Neural cell (in vitro differentiated cells): ENCODE data around the gene NRARP. TPM values are rescaled to one million over a fixed set of nuclear protein-coding genes. Genes with fewer than 3 reads are reported as not detected.

Experiments used
- H2AFZ ChIP-seq: fragments of 200-600, 300-800 bp; sonication (generic), shearing (Covaris generic); 2 replicates; pipeline ENCODE4 v1.6.0; 2014; ENCODE audit warnings: low read depth, mild to moderate bottlenecking, antibody characterized with exemption, low read length, moderate library complexity
- H3F3A ChIP-seq: fragments of 200-600 bp; shearing (Covaris generic); 2 replicates; pipeline ENCODE4 v1.6.1; 2016; ENCODE audit warnings: mild to moderate bottlenecking, moderate library complexity, mixed read lengths, antibody characterized with exemption, low read length; ENCODE audit not compliant: insufficient read depth, poor library complexity, severe bottlenecking
- H3K27ac ChIP-seq: fragments of 200-600, 300-800 bp; sonication (generic), shearing (Covaris generic); 2 replicates; pipeline ENCODE4 v1.5.1; 2014; ENCODE audit warnings: mild to moderate bottlenecking, low read length, moderate library complexity
- H3K27me3 ChIP-seq: fragments of 300-800, 200-600 bp; sonication (generic), shearing (Covaris generic); 2 replicates; pipeline ENCODE4 v1.6.0; 2014; ENCODE audit warnings: mild to moderate bottlenecking, low read depth, low read length, moderate library complexity; ENCODE audit not compliant: insufficient read depth
- H3K36me3 ChIP-seq: fragments of 300-800, 200-600 bp; sonication (generic), shearing (Covaris generic); 2 replicates; pipeline ENCODE4 v1.5.1; 2014; ENCODE audit warnings: mild to moderate bottlenecking, antibody characterized with exemption, low read length, moderate library complexity; ENCODE audit not compliant: insufficient read depth
- H3K4me2 ChIP-seq: fragments of 300-800, 200-600 bp; sonication (generic), shearing (Covaris generic); 2 replicates; pipeline ENCODE4 v1.6.0; 2014; ENCODE audit warnings: mild to moderate bottlenecking, low read length
- H3K4me3 ChIP-seq: fragments of 300-800, 200-600 bp; sonication (generic), shearing (Covaris generic); 2 replicates; pipeline ENCODE4 v1.5.1; 2014; ENCODE audit warnings: mild to moderate bottlenecking, low read length, moderate library complexity
- H3K79me2 ChIP-seq: fragments of 200-600 bp; shearing (Covaris generic); replicated peaks from 2 replicates; pipeline ENCODE4 v1.6.0; 2014; ENCODE audit warnings: mild to moderate bottlenecking, low read length, moderate library complexity; ENCODE audit not compliant: insufficient read depth
- H3K9ac ChIP-seq: fragments of 300-800, 200-600 bp; sonication (generic), shearing (Covaris generic); 2 replicates; pipeline ENCODE4 v1.6.1; 2016; ENCODE audit warnings: mild to moderate bottlenecking, low read length, mixed read lengths
- H3K9me2 ChIP-seq: fragments of 200-600 bp; shearing (Covaris generic); 2 replicates; pipeline ENCODE4 v1.6.1; 2016; ENCODE audit warnings: mild to moderate bottlenecking, low read length, mixed read lengths; ENCODE audit not compliant: insufficient read depth
- H3K9me3 ChIP-seq: fragments of 200-600, 300-800 bp; sonication (generic), shearing (Covaris generic); 2 replicates; pipeline ENCODE4 v1.6.1; 2016; ENCODE audit warnings: mild to moderate bottlenecking, mixed run types, low read length, moderate library complexity, mixed read lengths
- H4K20me1 ChIP-seq: fragments of 200-600 bp; shearing (Covaris generic); 2 replicates; pipeline ENCODE4 v1.6.1; 2016; ENCODE audit warnings: mild to moderate bottlenecking, mixed run types; ENCODE audit not compliant: insufficient read depth
- CTCF ChIP-seq: fragments of 450-650 bp; IDR thresholded peaks from 2 replicates; pipeline ENCODE4 v1.5.1; 2014; ENCODE audit warnings: antibody characterized with exemption, mild to moderate bottlenecking, moderate library complexity; ENCODE audit not compliant: poor library complexity, severe bottlenecking
- EP300 ChIP-seq: fragments of 450-650 bp; conservative IDR thresholded peaks from 2 replicates; pipeline ENCODE4 v1.6.1; 2014; ENCODE audit warnings: antibody characterized with exemption, mild to moderate bottlenecking, moderate library complexity; ENCODE audit not compliant: poor library complexity, severe bottlenecking
- EZH2 ChIP-seq: fragments of 200-600, 300-800 bp; shearing (Covaris generic), sonication (generic); IDR thresholded peaks from 2 replicates; pipeline ENCODE4 v1.6.1; 2014; ENCODE audit warnings: antibody characterized with exemption, low read length, borderline replicate concordance, mild to moderate bottlenecking; ENCODE audit not compliant: insufficient read depth, poor library complexity, severe bottlenecking
- MXI1 ChIP-seq: fragments of 450-650 bp; conservative IDR thresholded peaks from 2 replicates; pipeline ENCODE4 v1.6.1; 2014; ENCODE audit warnings: antibody characterized with exemption, mild to moderate bottlenecking; ENCODE audit not compliant: poor library complexity, severe bottlenecking
- POLR2AphosphoS5 ChIP-seq: IDR thresholded peaks from 2 replicates; pipeline ENCODE4 v1.6.1; 2012
- RAD21 ChIP-seq: fragments of 450-650 bp; conservative IDR thresholded peaks from 2 replicates; pipeline ENCODE4 v1.6.1; 2014; ENCODE audit warnings: antibody characterized with exemption, mild to moderate bottlenecking, moderate library complexity
- SMC3 ChIP-seq: fragments of 450-650 bp; conservative IDR thresholded peaks from 2 replicates; pipeline ENCODE4 v1.6.1; 2014; ENCODE audit warnings: antibody characterized with exemption, mild to moderate bottlenecking, moderate library complexity; ENCODE audit not compliant: poor library complexity
- TAF1 ChIP-seq: IDR thresholded peaks from 2 replicates; pipeline ENCODE4 v1.6.1; 2012; ENCODE audit warnings: low read depth
- polyA plus RNA-seq: library from polyadenylated mRNA; depleted of rRNA; stranded (reverse); fragments of >200 nt; gene quantifications from 2 replicates; pipeline ENCODE4 v1.2.3, GENCODE V29; 2014
- TF ChIP-seq, protein P1 (sequence below): IDR thresholded peaks from 2 replicates; pipeline ENCODE4 v1.6.1; 2012; ENCODE audit warnings: borderline replicate concordance

The NRARP gene
- polyA plus RNA-seq, 1 donor from 2014 or later: 2.3 TPM

DNA sequence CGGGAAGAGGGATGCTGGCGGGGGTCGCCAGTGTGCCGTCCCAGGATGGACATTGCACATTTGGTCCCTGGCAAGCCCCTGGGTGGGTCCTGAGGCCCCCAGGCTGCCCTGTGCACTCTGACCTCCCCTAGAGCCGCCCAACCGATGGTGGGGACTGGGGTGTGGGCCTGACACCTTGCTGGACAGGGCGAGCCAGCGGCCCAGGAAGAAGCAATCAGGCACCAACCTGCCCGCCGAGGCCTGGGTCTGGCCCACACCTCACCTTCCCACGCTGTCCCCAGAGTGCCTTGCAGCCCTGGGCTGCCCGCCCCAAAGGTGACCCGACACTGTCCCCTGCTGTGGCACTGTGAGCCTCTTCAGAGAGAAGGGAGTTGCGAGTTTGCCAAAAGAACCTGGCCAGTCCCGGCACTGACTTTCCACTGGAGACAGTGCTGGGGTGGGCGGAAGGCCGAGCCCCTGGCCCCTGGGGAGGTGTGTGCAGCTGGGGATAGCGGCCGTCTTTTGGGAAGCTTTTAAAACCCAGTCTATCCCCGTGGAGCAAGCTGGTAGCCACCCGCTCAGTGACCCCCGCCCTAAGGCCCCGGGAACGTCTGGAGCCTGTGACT, 12.0 kb upstream of the NRARP start:
- H4K20me1 ChIP-seq: no peaks in the 10 kb centered on the region
- no peak overlapping the region for H3K9ac ChIP-seq
- no peaks in the 10 kb centered on the region for H3F3A ChIP-seq
- no peaks in the 10 kb centered on the region for H3K79me2 ChIP-seq
- H3K4me3 ChIP-seq: no peak overlapping the region
- H3K27me3 ChIP-seq: no peaks in the 10 kb centered on the region
- H3K4me2 ChIP-seq: no peak overlapping the region
- H2AFZ ChIP-seq: no peak overlapping the region
- H3K36me3 ChIP-seq: no peaks in the 10 kb centered on the region
- no peak overlapping the region for H3K27ac ChIP-seq
- H3K9me3 ChIP-seq: no peaks in the 10 kb centered on the region
- no peaks in the 10 kb centered on the region for H3K9me2 ChIP-seq
- TF ChIP-seq MXI1 (no peak), POLR2AphosphoS5 (no peak), EZH2 (no peak), TAF1 (no peak), EP300 (no peak), CTCF (no peak), SMC3 (no peak), RAD21 (no peak)
- TF ChIP-seq, protein P1, sequence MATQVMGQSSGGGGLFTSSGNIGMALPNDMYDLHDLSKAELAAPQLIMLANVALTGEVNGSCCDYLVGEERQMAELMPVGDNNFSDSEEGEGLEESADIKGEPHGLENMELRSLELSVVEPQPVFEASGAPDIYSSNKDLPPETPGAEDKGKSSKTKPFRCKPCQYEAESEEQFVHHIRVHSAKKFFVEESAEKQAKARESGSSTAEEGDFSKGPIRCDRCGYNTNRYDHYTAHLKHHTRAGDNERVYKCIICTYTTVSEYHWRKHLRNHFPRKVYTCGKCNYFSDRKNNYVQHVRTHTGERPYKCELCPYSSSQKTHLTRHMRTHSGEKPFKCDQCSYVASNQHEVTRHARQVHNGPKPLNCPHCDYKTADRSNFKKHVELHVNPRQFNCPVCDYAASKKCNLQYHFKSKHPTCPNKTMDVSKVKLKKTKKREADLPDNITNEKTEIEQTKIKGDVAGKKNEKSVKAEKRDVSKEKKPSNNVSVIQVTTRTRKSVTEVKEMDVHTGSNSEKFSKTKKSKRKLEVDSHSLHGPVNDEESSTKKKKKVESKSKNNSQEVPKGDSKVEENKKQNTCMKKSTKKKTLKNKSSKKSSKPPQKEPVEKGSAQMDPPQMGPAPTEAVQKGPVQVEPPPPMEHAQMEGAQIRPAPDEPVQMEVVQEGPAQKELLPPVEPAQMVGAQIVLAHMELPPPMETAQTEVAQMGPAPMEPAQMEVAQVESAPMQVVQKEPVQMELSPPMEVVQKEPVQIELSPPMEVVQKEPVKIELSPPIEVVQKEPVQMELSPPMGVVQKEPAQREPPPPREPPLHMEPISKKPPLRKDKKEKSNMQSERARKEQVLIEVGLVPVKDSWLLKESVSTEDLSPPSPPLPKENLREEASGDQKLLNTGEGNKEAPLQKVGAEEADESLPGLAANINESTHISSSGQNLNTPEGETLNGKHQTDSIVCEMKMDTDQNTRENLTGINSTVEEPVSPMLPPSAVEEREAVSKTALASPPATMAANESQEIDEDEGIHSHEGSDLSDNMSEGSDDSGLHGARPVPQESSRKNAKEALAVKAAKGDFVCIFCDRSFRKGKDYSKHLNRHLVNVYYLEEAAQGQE: no peak

GRCh38 chr9:137313326-137313936, 11.4 kb upstream of the NRARP start:
- Histone ChIP-seq H3K9me2 (no peaks in the 10 kb centered on the region), H3K4me2 (no peak overlapping the region), H3K27ac (no peak overlapping the region), H3K9me3 (no peaks in the 10 kb centered on the region), H3K27me3 (no peaks in the 10 kb centered on the region), H4K20me1 (no peaks in the 10 kb centered on the region), H3K4me3 (no peak overlapping the region), H2AFZ (no peak overlapping the region), H3K9ac (no peak overlapping the region), H3F3A (no peaks in the 10 kb centered on the region), H3K36me3 (no peaks in the 10 kb centered on the region), H3K79me2 (no peaks in the 10 kb centered on the region)
- no peak for TF ChIP-seq MXI1
